ENCODE data around the gene JPT2. TPM values are rescaled to one million over a fixed set of nuclear protein-coding genes. Genes with fewer than 3 reads are reported as not detected.

The JPT2 gene
- total RNA-seq, 4 donors from 2014 or later = 8.7 to 28.2 (median 15.9) TPM

- Histone ChIP-seq H3K27me3 (no peaks in the 10 kb centered on the region), H3K36me3 (peaks cover 0 to 46% of the 10 kb centered on the region in 2 donors), H3K4me1 (no peaks in the 10 kb centered on the region), H3K9me3 (no peaks in the 10 kb centered on the region), H3K4me3 (no peak overlapping the region), H3K27ac (no peak overlapping the region)
- no peak for DNase-seq
- ATAC-seq = no peak
- intact Hi-C loops (cut with DNase I; ENCODE audit: low total_unique reads) = no loop called here
- no peak for TF ChIP-seq CTCF (IDR thresholded peaks at IDR 0.05 in 4 of 5, conservative IDR thresholded peaks at IDR 0.05 in 1 of 5)
- no peak for TF ChIP-seq POLR2A (IDR thresholded peaks at IDR 0.05)
- in situ Hi-C loops (cut with MboI; ENCODE audit: low sequenced_read_pairs in 4 of 4) = no loop called here
These were observed 65.6 kb downstream of the JPT2 start for GRCh38 chr16:1743376-1744337.

- H3K4me1 ChIP-seq = no peaks in the 10 kb centered on the region
- no peak for DNase-seq
- no peak overlapping the region for H3K27ac ChIP-seq
- TF ChIP-seq CTCF (IDR thresholded peaks at IDR 0.05 in 4 of 5, conservative IDR thresholded peaks at IDR 0.05 in 1 of 5) = no peak
- TF ChIP-seq POLR2A (IDR thresholded peaks at IDR 0.05) = no peak
- peaks cover 0 to 53% of the 10 kb centered on the region in 2 donors for H3K36me3 ChIP-seq
- in situ Hi-C loops (cut with MboI; ENCODE audit: low sequenced_read_pairs in 4 of 4) (no loop called here), intact Hi-C loops (cut with DNase I; ENCODE audit: low total_unique reads) (no loop called here)
- no peak overlapping the region for H3K4me3 ChIP-seq
- no peak for ATAC-seq
- no peaks in the 10 kb centered on the region for H3K27me3 ChIP-seq
- no peaks in the 10 kb centered on the region for H3K9me3 ChIP-seq
These were observed 66.3 kb downstream of the JPT2 start for GRCh38 chr16:1744338-1744840.

GRCh38 chr16:1745181-1745899 lies 67.3 kb downstream of the JPT2 start:
- ATAC-seq (no peak), DNase-seq (no peak)
- no peak for TF ChIP-seq POLR2A (IDR thresholded peaks at IDR 0.05)
- TF ChIP-seq CTCF (IDR thresholded peaks at IDR 0.05 in 4 of 5, conservative IDR thresholded peaks at IDR 0.05 in 1 of 5) = no peak
- no peak overlapping the region for H3K27ac ChIP-seq
- peaks cover 0 to 63% of the 10 kb centered on the region in 2 donors for H3K36me3 ChIP-seq
- no peaks in the 10 kb centered on the region for H3K27me3 ChIP-seq
- H3K4me3 ChIP-seq = no peak overlapping the region
- H3K4me1 ChIP-seq = no peaks in the 10 kb centered on the region
- H3K9me3 ChIP-seq = no peaks in the 10 kb centered on the region
- intact Hi-C loops (cut with DNase I; ENCODE audit: low total_unique reads) (no loop called here), in situ Hi-C loops (cut with MboI; ENCODE audit: low sequenced_read_pairs in 4 of 4) (no loop called here)

GRCh38 chr16:1745900-1746692 lies 68.0 kb downstream of the JPT2 start:
- intact Hi-C loops (cut with DNase I; ENCODE audit: low total_unique reads) = no loop called here
- ATAC-seq (no peak), DNase-seq (no peak)
- H3K27ac ChIP-seq = no peak overlapping the region
- H3K27me3 ChIP-seq = no peaks in the 10 kb centered on the region
- H3K4me1 ChIP-seq = no peaks in the 10 kb centered on the region
- H3K4me3 ChIP-seq = no peak overlapping the region
- H3K9me3 ChIP-seq = no peaks in the 10 kb centered on the region
- TF ChIP-seq POLR2A (IDR thresholded peaks at IDR 0.05) (no peak), CTCF (IDR thresholded peaks at IDR 0.05 in 4 of 5, conservative IDR thresholded peaks at IDR 0.05 in 1 of 5) (no peak)
- in situ Hi-C loops (cut with MboI; ENCODE audit: low sequenced_read_pairs in 4 of 4) = no loop called here
- peaks cover 0 to 70% of the 10 kb centered on the region in 2 donors for H3K36me3 ChIP-seq

Measured in gastrocnemius medialis (tissue), 4 donors.